GM18505 (cell line): ENCODE measurements around the gene SFXN3.
A peak's percentile ranks its signal among the peaks of the same experiment; 100 is the strongest.

ENCODE experiments used
- ATAC-seq: cut with Tn5 transposase; IDR thresholded peaks from one replicate; pipeline ENCODE4 v1.9.1; 2021; ENCODE audit not compliant: unreplicated experiment
- POLR2A ChIP-seq: IDR thresholded peaks from 4 replicates; pipeline ENCODE4 v1.6.1; 2011; ENCODE audit warnings: borderline replicate concordance; ENCODE audit not compliant: insufficient read depth, insufficient read length; ENCODE audit errors: extremely low read depth

Gene SFXN3

GRCh38 chr10:100995181-100995580 is 35.9 kb upstream of the SFXN3 start:
- no peak for TF ChIP-seq POLR2A

GRCh38 chr10:100996678-100997359 is 34.2 kb upstream of the SFXN3 start:
- no peak for TF ChIP-seq POLR2A

More at GRCh38 chr10:100995181-100995580, 35.9 kb upstream of the SFXN3 start:
- ATAC-seq = no peak

GRCh38 chr10:100997360-100998182 is 33.5 kb upstream of the SFXN3 start:
- peak; percentile 52 for TF ChIP-seq POLR2A
- ATAC-seq = peak; percentile 31

More at GRCh38 chr10:100996678-100997359, 34.2 kb upstream of the SFXN3 start:
- no peak for ATAC-seq

- no peak for TF ChIP-seq POLR2A
- ATAC-seq = no peak
These were observed 32.6 kb upstream of the SFXN3 start for GRCh38 chr10:100998183-100998990.

- no peak for TF ChIP-seq POLR2A
- peak; percentile 45 for ATAC-seq
These were observed 31.9 kb upstream of the SFXN3 start for GRCh38 chr10:100998991-100999741.

- no peak for TF ChIP-seq POLR2A
- ATAC-seq = no peak
These were observed 31.3 kb upstream of the SFXN3 start, which contains the start of gene LZTS2 for GRCh38 chr10:100999742-101000126. TSS of gene LZTS2 (plus strand) at chr10:100999808. CDS start at chr10:101002539, 2,731 bp downstream.

- no peak for TF ChIP-seq POLR2A
- ATAC-seq = no peak
These were observed 30.7 kb upstream of the SFXN3 start for GRCh38 chr10:101000127-101000914.

GRCh38 chr10:101000915-101001658 is 29.9 kb upstream of the SFXN3 start:
- ATAC-seq = no peak
- TF ChIP-seq POLR2A = no peak

GRCh38 chr10:101001659-101002035 is 29.4 kb upstream of the SFXN3 start:
- TF ChIP-seq POLR2A = no peak
- ATAC-seq = no peak

GRCh38 chr10:101002456-101002855 is 28.6 kb upstream of the SFXN3 start:
- no peak for ATAC-seq

GRCh38 chr10:101003639-101004206 is 27.3 kb upstream of the SFXN3 start:
- ATAC-seq = no peak
- no peak for TF ChIP-seq POLR2A

More at GRCh38 chr10:101002456-101002855, 28.6 kb upstream of the SFXN3 start:
- TF ChIP-seq POLR2A = no peak
